Panc1 (cell line): Measurements from ENCODE around the gene HMGXB4. TPM values are rescaled to one million over a fixed set of nuclear protein-coding genes. Genes with fewer than 3 reads are reported as not detected.

Source experiments
- ATAC-seq: fragments of 200-7000 bp; cut with Tn5 transposase; 2 replicates; pipeline ENCODE4 v1.9.1; 2020; ENCODE audit warnings: mild to moderate bottlenecking, moderate library complexity
- BruUV-seq: library from RNA; stranded (reverse); fragments of 400-500 nt; replicated peaks from 2 replicates; lab custom pipeline; 2021; lab: Mats Ljungman, UMichigan
- CTCF ChIA-PET: fragments of 300-600 bp; sonication (Branson Sonifier 250); formaldehyde crosslinking; loops from one replicate; lab custom pipeline; 2022; ENCODE audit warnings: antibody characterized with exemption; lab: Charles Lee
- POLR2A ChIA-PET: fragments of 300-600 bp; sonication (Branson Sonifier 250); formaldehyde crosslinking; loops from one replicate; lab custom pipeline; 2022; ENCODE audit warnings: antibody characterized with exemption; lab: Charles Lee
- DNase-seq: peaks from one replicate; pipeline ENCODE4 v3.0.0-alpha.2; 2010; ENCODE audit warnings: low read depth, low spot score
- H3K27ac ChIP-seq: 2 replicates; pipeline ENCODE4 v1.5.1; 2011; ENCODE audit warnings: mild to moderate bottlenecking, low read length, inconsistent platforms
- H3K27me3 ChIP-seq: fragments of 200-500 bp; sonication (Bioruptor generic); 2 replicates; pipeline ENCODE4 v1.6.0; 2014; ENCODE audit warnings: low read length, inconsistent platforms; ENCODE audit not compliant: control insufficient read depth, insufficient read depth
- H3K36me3 ChIP-seq: fragments of 200-500 bp; sonication (Bioruptor generic); 2 replicates; pipeline ENCODE4 v1.5.1; 2014; ENCODE audit warnings: inconsistent platforms, mild to moderate bottlenecking, low read length, moderate library complexity; ENCODE audit not compliant: control insufficient read depth, insufficient read depth
- H3K4me1 ChIP-seq: 2 replicates; pipeline ENCODE4 v1.5.1; 2011; ENCODE audit warnings: inconsistent platforms, mild to moderate bottlenecking, low read length, moderate library complexity; ENCODE audit not compliant: control insufficient read depth, insufficient read depth
- H3K4me3 ChIP-seq, 2 experiments: 2 replicates each; pipeline ENCODE4 v1.5.1; 2011 to 2012; ENCODE audit warnings: low read depth in 2 of 2, low read length in 2 of 2, mild to moderate bottlenecking in 2 of 2, inconsistent platforms in 1 of 2, moderate library complexity in 1 of 2
- H3K9me3 ChIP-seq: fragments of 200-500 bp; sonication (Bioruptor generic); 2 replicates; pipeline ENCODE4 v1.5.1; 2014; ENCODE audit warnings: low read depth, mild to moderate bottlenecking, inconsistent platforms, low read length, moderate library complexity; ENCODE audit not compliant: control insufficient read depth, insufficient read depth
- POLR2AphosphoS5 ChIP-seq: IDR thresholded peaks from 2 replicates; pipeline ENCODE4 v1.6.1; 2012; ENCODE audit warnings: mild to moderate bottlenecking, low read depth, low read length, moderate library complexity
- SIN3A ChIP-seq: IDR thresholded peaks from 2 replicates; pipeline ENCODE4 v1.6.1; 2012; ENCODE audit warnings: low read depth, mild to moderate bottlenecking, low read length, moderate library complexity, borderline replicate concordance; ENCODE audit not compliant: insufficient read depth
- TCF7L2 ChIP-seq: IDR thresholded peaks from 2 replicates; pipeline ENCODE4 v1.6.1; 2011; ENCODE audit warnings: mild to moderate bottlenecking, low read depth, low read length, inconsistent platforms
- in situ Hi-C: cut with HindIII; loops from 2 replicates; pipeline ENCODE4 v1.10.0; 2016; ENCODE audit warnings: low sequenced_read_pairs, low pct_unique_long_range_greater_than_20kb
- intact Hi-C: fragments of 100-400 bp; cut with micrococcal nuclease; formaldehyde crosslinking; loops from one replicate; pipeline ENCODE4 v1.10.0; 2022; ENCODE audit not compliant: unreplicated experiment
- total RNA-seq: library from RNA; stranded (reverse); gene quantifications from one replicate; pipeline ENCODE4 v1.2.1, GENCODE V29; 2021; ENCODE audit not compliant: unreplicated experiment
- TF ChIP-seq, protein P1 (sequence below), 2 experiments: IDR thresholded peaks; 2 replicates each; pipeline ENCODE4 v1.6.1; 2011 to 2012; ENCODE audit warnings: low read depth in 2 of 2, control low read depth in 1 of 2, low read length in 1 of 2, mild to moderate bottlenecking in 1 of 2, moderate library complexity in 1 of 2; ENCODE audit not compliant: insufficient read depth in 1 of 2
- TF ChIP-seq, protein P2 (sequence below): fragments of 450-650 bp; IDR thresholded peaks from 2 replicates; pipeline ENCODE4 v1.5.1; 2017; ENCODE audit warnings: mild to moderate bottlenecking

The HMGXB4 gene
- total RNA-seq, 1 experiment from 2014 or later: 23.7 TPM

DNA sequence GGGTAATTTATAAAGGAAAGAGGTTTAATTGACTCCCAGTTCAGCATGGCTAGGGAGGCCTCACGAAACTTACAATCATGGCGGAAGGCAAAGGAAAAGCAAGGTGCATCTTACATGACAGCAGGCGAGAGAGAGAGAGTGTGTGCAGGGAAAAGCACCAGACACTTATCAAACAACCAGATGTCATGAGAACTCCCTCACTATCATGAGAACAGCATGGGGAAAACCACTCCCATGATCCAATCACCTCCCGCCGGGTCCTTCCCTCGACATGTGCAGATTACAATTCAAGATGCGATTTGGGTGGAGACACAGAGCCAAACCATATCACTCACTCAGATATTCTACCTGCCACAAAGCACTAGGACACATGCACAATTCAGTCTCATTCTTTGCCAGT is 48.1 kb upstream of the HMGXB4 start:
- ChIA-PET CTCF (no interaction called here), POLR2A (no interaction called here)
- no peaks in the 10 kb centered on the region for H3K36me3 ChIP-seq
- H3K27ac ChIP-seq: no peak overlapping the region
- TF ChIP-seq, protein P1, sequence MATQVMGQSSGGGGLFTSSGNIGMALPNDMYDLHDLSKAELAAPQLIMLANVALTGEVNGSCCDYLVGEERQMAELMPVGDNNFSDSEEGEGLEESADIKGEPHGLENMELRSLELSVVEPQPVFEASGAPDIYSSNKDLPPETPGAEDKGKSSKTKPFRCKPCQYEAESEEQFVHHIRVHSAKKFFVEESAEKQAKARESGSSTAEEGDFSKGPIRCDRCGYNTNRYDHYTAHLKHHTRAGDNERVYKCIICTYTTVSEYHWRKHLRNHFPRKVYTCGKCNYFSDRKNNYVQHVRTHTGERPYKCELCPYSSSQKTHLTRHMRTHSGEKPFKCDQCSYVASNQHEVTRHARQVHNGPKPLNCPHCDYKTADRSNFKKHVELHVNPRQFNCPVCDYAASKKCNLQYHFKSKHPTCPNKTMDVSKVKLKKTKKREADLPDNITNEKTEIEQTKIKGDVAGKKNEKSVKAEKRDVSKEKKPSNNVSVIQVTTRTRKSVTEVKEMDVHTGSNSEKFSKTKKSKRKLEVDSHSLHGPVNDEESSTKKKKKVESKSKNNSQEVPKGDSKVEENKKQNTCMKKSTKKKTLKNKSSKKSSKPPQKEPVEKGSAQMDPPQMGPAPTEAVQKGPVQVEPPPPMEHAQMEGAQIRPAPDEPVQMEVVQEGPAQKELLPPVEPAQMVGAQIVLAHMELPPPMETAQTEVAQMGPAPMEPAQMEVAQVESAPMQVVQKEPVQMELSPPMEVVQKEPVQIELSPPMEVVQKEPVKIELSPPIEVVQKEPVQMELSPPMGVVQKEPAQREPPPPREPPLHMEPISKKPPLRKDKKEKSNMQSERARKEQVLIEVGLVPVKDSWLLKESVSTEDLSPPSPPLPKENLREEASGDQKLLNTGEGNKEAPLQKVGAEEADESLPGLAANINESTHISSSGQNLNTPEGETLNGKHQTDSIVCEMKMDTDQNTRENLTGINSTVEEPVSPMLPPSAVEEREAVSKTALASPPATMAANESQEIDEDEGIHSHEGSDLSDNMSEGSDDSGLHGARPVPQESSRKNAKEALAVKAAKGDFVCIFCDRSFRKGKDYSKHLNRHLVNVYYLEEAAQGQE (IDR thresholded peaks at IDR 0.05; ENCODE audit: insufficient read depth in 1 of 2, low read depth in 2 of 2, low read length in 1 of 2): no peak
- no peak for TF ChIP-seq POLR2AphosphoS5
- no peak for TF ChIP-seq TCF7L2
- no peak for TF ChIP-seq SIN3A
- TF ChIP-seq, protein P2, sequence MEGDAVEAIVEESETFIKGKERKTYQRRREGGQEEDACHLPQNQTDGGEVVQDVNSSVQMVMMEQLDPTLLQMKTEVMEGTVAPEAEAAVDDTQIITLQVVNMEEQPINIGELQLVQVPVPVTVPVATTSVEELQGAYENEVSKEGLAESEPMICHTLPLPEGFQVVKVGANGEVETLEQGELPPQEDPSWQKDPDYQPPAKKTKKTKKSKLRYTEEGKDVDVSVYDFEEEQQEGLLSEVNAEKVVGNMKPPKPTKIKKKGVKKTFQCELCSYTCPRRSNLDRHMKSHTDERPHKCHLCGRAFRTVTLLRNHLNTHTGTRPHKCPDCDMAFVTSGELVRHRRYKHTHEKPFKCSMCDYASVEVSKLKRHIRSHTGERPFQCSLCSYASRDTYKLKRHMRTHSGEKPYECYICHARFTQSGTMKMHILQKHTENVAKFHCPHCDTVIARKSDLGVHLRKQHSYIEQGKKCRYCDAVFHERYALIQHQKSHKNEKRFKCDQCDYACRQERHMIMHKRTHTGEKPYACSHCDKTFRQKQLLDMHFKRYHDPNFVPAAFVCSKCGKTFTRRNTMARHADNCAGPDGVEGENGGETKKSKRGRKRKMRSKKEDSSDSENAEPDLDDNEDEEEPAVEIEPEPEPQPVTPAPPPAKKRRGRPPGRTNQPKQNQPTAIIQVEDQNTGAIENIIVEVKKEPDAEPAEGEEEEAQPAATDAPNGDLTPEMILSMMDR: no peak
- BruUV-seq: no TSS peak
- intact Hi-C loops (no loop called here), in situ Hi-C loops (no loop called here)
- H3K4me1 ChIP-seq: no peaks in the 10 kb centered on the region
- no peaks in the 10 kb centered on the region for H3K27me3 ChIP-seq
- H3K4me3 ChIP-seq: no peak overlapping the region
- DNase-seq (no peak), ATAC-seq (no peak)
- no peaks in the 10 kb centered on the region for H3K9me3 ChIP-seq

- Histone ChIP-seq H3K4me1 (no peaks in the 10 kb centered on the region), H3K27ac (no peak overlapping the region), H3K27me3 (no peaks in the 10 kb centered on the region), H3K36me3 (no peaks in the 10 kb centered on the region), H3K4me3 (no peak overlapping the region), H3K9me3 (no peaks in the 10 kb centered on the region)
- no TSS peak for BruUV-seq
- DNase-seq (no peak), ATAC-seq (no peak)
- ChIA-PET POLR2A (no interaction called here), CTCF (no interaction called here)
- TF ChIP-seq TCF7L2: no peak
- TF ChIP-seq SIN3A: no peak
- TF ChIP-seq, protein P1 (IDR thresholded peaks at IDR 0.05; ENCODE audit: insufficient read depth in 1 of 2, low read depth in 2 of 2, low read length in 1 of 2): no peak
- TF ChIP-seq, protein P2: no peak
- TF ChIP-seq POLR2AphosphoS5: no peak
- in situ Hi-C loops (no loop called here), intact Hi-C loops (no loop called here)
Observed at GRCh38 chr22:35212009-35212408, 45.3 kb upstream of the HMGXB4 start.
